Liver (tissue), 3 donors: ENCODE results near the gene PEX14.

Experiments used
- CTCF ChIP-seq: fragments of 150-350 bp; IDR thresholded peaks from 2 replicates; pipeline ENCODE4 v1.5.1; 2017; ENCODE audit warnings: improper control_type of control experiment, low read depth, low read length; ENCODE audit not compliant: missing input control
- GABPA ChIP-seq, 2 donors: IDR thresholded peaks in 1 of 2; conservative IDR thresholded peaks in 1 of 2; 2 replicates each; pipeline ENCODE4 v1.6.1; 2016; ENCODE audit warnings: antibody characterized with exemption in 2 of 2, mild to moderate bottlenecking in 1 of 2, moderate library complexity in 1 of 2
- MAX ChIP-seq: IDR thresholded peaks from 2 replicates; pipeline ENCODE4 v1.6.1; 2016; ENCODE audit warnings: antibody characterized with exemption
- NR2F2 ChIP-seq: IDR thresholded peaks from 2 replicates; pipeline ENCODE4 v1.6.1; 2016; ENCODE audit warnings: antibody characterized with exemption
- RAD21 ChIP-seq, 2 donors: IDR thresholded peaks; 2 replicates each; pipeline ENCODE4 v1.6.1; 2016; ENCODE audit warnings: antibody characterized with exemption in 2 of 2, mild to moderate bottlenecking in 2 of 2
- REST ChIP-seq: IDR thresholded peaks from 2 replicates; pipeline ENCODE4 v1.6.1; 2016; ENCODE audit warnings: antibody characterized with exemption, mild to moderate bottlenecking
- YY1 ChIP-seq: IDR thresholded peaks from 2 replicates; pipeline ENCODE4 v1.6.1; 2016; ENCODE audit warnings: antibody characterized with exemption, mild to moderate bottlenecking
- ZBTB33 ChIP-seq: IDR thresholded peaks from 2 replicates; pipeline ENCODE4 v1.6.1; 2016; ENCODE audit warnings: antibody characterized with exemption
- donor health status: healthy.
- donor health status: healthy.

GRCh38 chr1:10621906-10622305, 147.2 kb downstream of the PEX14 start:
- TF ChIP-seq CTCF: no peak
- TF ChIP-seq MAX: no peak
- TF ChIP-seq ZBTB33: no peak
- TF ChIP-seq REST: no peak
- no peak for TF ChIP-seq GABPA (IDR thresholded peaks at IDR 0.05 in 1 of 2, conservative IDR thresholded peaks at IDR 0.05 in 1 of 2)
- no peak for TF ChIP-seq YY1
- TF ChIP-seq RAD21 (IDR thresholded peaks at IDR 0.05): no peak
- TF ChIP-seq NR2F2: no peak
